Neural crest cell (in vitro differentiated cells): ENCODE results near the gene PIWIL4. TPM values are rescaled to one million over a fixed set of nuclear protein-coding genes. Genes with fewer than 3 reads are reported as not detected.

Experiments used
- DNase-seq: peaks from one replicate; pipeline ENCODE4 v3.0.0; 2021; ENCODE audit warnings: low read depth, mixed read lengths, low spot score
- H3K27ac Mint-ChIP-seq: one replicate; pipeline ENCODE4 v1.8.0; 2021; ENCODE audit warnings: mild to moderate bottlenecking, mixed read lengths; ENCODE audit not compliant: unreplicated experiment
- H3K27me3 Mint-ChIP-seq: 2 replicates; pipeline ENCODE4 v1.8.0; 2021; ENCODE audit warnings: low read depth, mild to moderate bottlenecking, mixed read lengths
- H3K36me3 Mint-ChIP-seq: 2 replicates; pipeline ENCODE4 v1.8.0; 2021; ENCODE audit warnings: low read depth, mild to moderate bottlenecking, mixed read lengths
- H3K4me1 Mint-ChIP-seq: 2 replicates; pipeline ENCODE4 v1.8.0; 2021; ENCODE audit warnings: mixed read lengths
- H3K4me3 Mint-ChIP-seq: one replicate; pipeline ENCODE4 v1.8.0; 2021; ENCODE audit warnings: mild to moderate bottlenecking, mixed read lengths
- H3K9me3 Mint-ChIP-seq: 2 replicates; pipeline ENCODE4 v1.8.0; 2021; ENCODE audit warnings: mixed read lengths
- total RNA-seq: library from RNA; stranded (reverse); gene quantifications from 2 replicates; pipeline ENCODE4 v1.2.1, GENCODE V29; 2021
- TF ChIP-seq, protein P1 (sequence below): fragments of 200-600 bp; sonication (generic); conservative IDR thresholded peaks from 2 replicates; pipeline ENCODE4 v1.5.0; 2021; ENCODE audit warnings: antibody characterized with exemption, mild to moderate bottlenecking

The PIWIL4 gene
- total RNA-seq, 1 donor from 2014 or later, result 0.72 TPM

DNA sequence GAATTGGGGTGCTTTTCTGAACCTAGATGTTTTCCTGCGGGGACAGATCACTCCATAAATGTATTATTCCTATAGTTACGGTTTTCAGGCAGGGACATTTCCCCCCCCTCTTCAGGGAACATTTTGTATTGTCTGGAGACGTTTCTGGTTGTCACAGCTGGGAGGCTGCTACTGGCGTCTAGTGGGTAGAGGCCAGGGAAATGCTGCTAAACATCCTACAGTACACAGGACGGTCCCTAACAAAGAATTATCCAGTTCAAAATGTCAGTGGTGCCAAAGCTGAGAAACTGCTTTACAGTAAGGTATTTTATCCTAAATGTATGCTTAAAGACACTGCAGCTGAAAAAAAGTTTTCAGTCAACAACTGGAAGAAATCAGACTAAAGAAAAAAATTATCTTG lies 19.4 kb downstream of the PIWIL4 start:
- TF ChIP-seq, protein P1, sequence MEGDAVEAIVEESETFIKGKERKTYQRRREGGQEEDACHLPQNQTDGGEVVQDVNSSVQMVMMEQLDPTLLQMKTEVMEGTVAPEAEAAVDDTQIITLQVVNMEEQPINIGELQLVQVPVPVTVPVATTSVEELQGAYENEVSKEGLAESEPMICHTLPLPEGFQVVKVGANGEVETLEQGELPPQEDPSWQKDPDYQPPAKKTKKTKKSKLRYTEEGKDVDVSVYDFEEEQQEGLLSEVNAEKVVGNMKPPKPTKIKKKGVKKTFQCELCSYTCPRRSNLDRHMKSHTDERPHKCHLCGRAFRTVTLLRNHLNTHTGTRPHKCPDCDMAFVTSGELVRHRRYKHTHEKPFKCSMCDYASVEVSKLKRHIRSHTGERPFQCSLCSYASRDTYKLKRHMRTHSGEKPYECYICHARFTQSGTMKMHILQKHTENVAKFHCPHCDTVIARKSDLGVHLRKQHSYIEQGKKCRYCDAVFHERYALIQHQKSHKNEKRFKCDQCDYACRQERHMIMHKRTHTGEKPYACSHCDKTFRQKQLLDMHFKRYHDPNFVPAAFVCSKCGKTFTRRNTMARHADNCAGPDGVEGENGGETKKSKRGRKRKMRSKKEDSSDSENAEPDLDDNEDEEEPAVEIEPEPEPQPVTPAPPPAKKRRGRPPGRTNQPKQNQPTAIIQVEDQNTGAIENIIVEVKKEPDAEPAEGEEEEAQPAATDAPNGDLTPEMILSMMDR, result no peak
- H3K27me3 Mint-ChIP-seq, result peaks cover 2% of the 10 kb centered on the region
- H3K27ac Mint-ChIP-seq, result no peak overlapping the region
- no peak for DNase-seq
- peaks cover 17% of the 10 kb centered on the region for H3K4me1 Mint-ChIP-seq
- H3K4me3 Mint-ChIP-seq, result no peak overlapping the region
- H3K9me3 Mint-ChIP-seq, result no peaks in the 10 kb centered on the region
- no peaks in the 10 kb centered on the region for H3K36me3 Mint-ChIP-seq

DNA sequence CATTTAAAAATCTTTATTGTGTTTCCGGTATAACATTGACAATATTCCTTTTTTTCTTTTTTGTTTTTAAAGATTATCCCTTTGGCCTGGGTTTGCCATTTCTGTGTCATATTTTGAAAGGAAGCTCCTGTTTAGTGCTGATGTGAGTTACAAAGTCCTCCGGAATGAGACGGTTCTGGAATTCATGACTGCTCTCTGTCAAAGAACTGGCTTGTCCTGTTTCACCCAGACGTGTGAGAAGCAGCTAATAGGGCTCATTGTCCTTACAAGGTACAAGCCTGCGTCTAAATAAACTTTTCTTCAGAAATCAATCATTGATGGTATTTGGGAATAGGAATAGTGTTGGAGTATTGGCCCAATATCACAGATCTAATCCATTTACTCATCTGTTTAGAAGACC lies 19.8 kb downstream of the PIWIL4 start:
- no peak overlapping the region for H3K4me3 Mint-ChIP-seq
- H3K4me1 Mint-ChIP-seq, result peaks cover 19% of the 10 kb centered on the region
- H3K27ac Mint-ChIP-seq, result no peak overlapping the region
- TF ChIP-seq, protein P1, result no peak
- H3K27me3 Mint-ChIP-seq, result peaks cover 2% of the 10 kb centered on the region
- DNase-seq, result no peak
- no peaks in the 10 kb centered on the region for H3K36me3 Mint-ChIP-seq
- H3K9me3 Mint-ChIP-seq, result no peaks in the 10 kb centered on the region

DNA sequence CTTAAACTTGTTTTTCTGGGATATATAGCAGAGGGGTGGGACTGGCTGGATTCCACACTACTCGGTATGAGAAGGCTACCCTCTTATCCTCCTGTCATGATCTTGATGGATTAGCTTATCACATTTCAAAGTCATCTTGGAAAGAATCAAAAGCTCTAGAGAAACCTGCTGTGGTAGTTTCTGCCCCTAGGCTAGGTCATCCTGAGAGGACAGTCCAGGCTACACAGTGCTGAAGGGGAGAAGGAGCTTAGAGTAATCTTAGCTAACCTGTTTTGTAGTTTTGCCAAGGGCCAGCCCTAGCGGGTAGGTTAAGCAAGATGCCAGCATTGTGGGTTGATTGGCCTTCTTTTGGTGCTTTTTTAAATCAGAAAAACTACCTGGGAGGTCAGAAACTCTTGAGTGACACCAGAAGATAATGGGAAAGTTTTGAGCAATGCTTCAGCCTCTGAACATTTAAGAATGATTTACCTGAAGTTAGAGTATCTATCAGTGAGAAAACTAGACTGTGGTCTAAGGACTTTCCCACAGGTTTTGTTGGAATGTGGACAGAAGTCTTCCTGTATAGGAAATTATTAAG lies 21.3 kb downstream of the PIWIL4 start:
- Mint-ChIP-seq H3K4me1 (peaks cover 24% of the 10 kb centered on the region), H3K27ac (no peak overlapping the region), H3K9me3 (no peaks in the 10 kb centered on the region), H3K4me3 (no peak overlapping the region), H3K27me3 (no peaks in the 10 kb centered on the region), H3K36me3 (no peaks in the 10 kb centered on the region)
- DNase-seq, result no peak
- TF ChIP-seq, protein P1, result no peak

DNA sequence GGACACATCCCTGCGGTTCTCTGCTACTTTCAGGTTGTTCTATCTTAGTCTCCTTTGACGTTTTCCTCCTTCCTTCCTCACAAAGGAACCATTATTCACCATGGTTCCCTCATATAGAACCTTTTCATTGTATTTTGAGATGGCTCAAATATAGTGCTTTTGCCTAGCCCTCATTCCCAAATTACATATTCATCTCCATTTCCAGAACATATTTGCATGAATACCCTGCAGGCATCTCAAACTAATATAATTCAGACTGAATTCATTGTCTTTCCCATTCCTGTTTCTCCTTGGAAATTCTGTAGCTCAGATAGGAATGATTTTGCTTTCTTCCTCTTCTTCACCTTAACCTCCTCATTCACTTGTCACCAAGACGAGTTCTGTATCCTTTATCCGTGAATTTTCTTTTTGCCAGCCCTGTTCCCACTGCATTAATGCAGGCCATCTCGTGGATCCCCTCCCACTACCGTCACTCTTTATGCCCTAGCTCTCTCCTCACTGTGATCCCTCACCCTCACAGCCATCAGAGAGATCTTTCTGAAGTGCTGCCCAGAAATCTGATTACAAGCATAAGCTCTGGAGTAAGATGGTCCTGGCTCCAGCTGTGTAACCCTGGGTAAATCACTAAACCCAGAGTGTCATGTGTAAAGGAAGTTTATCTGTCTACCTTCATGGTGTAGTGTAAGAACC lies 23.3 kb downstream of the PIWIL4 start:
- Mint-ChIP-seq H3K27ac (peak overlapping the region; percentile 65), H3K9me3 (no peaks in the 10 kb centered on the region), H3K36me3 (no peaks in the 10 kb centered on the region), H3K4me1 (peaks cover 24% of the 10 kb centered on the region), H3K27me3 (no peaks in the 10 kb centered on the region), H3K4me3 (no peak overlapping the region)
- no peak for DNase-seq
- TF ChIP-seq, protein P1, result no peak

DNA sequence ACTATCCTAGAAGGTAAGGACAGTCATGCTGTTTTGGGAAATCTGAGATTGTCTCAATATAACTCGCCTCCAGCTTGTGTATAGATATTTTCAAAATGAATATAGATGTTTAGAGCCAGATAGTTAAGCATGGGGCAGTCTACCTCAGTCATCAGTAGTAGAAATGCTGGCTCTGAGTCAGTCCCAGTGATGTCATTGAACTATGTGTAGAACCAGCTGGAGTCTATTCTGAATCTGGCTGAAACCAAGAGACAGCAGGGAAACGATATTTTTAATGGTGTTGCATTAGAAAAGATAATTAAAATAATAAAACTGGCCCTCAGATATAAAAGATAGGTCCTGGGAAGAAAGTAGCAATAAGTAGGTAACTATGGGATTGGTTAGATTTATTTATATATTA lies 25.9 kb downstream of the PIWIL4 start:
- no peak overlapping the region for H3K4me3 Mint-ChIP-seq
- no peaks in the 10 kb centered on the region for H3K27me3 Mint-ChIP-seq
- peaks cover 17% of the 10 kb centered on the region for H3K4me1 Mint-ChIP-seq
- H3K9me3 Mint-ChIP-seq, result no peaks in the 10 kb centered on the region
- H3K27ac Mint-ChIP-seq, result no peak overlapping the region
- H3K36me3 Mint-ChIP-seq, result no peaks in the 10 kb centered on the region
- TF ChIP-seq, protein P1, result no peak
- DNase-seq, result no peak
